ENCODE data around the gene OR10H1.

GRCh38 chr19:15758379-15758778 lies 57.1 kb downstream of the OR10H1 start:
- TF ChIP-seq CTCF (IDR thresholded peaks at IDR 0.05; ENCODE audit: insufficient read depth, low read length) (no peak), REST (IDR thresholded peaks at IDR 0.05; ENCODE audit: insufficient replicate concordance, low read depth) (no peak), GABPA (IDR thresholded peaks at IDR 0.05; ENCODE audit: low read depth) (no peak), POLR2AphosphoS5 (IDR thresholded peaks at IDR 0.05; ENCODE audit: low read depth) (no peak), SPI1 (IDR thresholded peaks at IDR 0.05; ENCODE audit: borderline replicate concordance, low read depth) (no peak)

Measured in HL-60 (cell line).